Trophoblast cell (in vitro differentiated cells and primary cell): ENCODE data around the gene VWA5B1.
"Not testable (repeated sequence)": the region's sequence is repeated elsewhere in the genome, so short reads cannot be mapped to it uniquely, and the experiment has no call there.

Experiments
- DNase-seq, 2 donors: peaks; one replicate each; pipeline ENCODE4 v3.0.0-alpha.2; 2016
- H2AFZ ChIP-seq: 2 replicates; pipeline ENCODE4 v1.6.1; 2013; ENCODE audit warnings: low read length, moderate library complexity, mild to moderate bottlenecking; ENCODE audit not compliant: insufficient read depth, poor library complexity
- H2AK5ac ChIP-seq: 2 replicates; pipeline ENCODE4 v1.6.1; 2013; ENCODE audit warnings: mild to moderate bottlenecking, low read length
- H2BK120ac ChIP-seq: 2 replicates; pipeline ENCODE4 v1.6.1; 2013; ENCODE audit warnings: low read length, mild to moderate bottlenecking, moderate library complexity; ENCODE audit not compliant: insufficient read depth, poor library complexity
- H2BK12ac ChIP-seq: 2 replicates; pipeline ENCODE4 v1.6.1; 2013; ENCODE audit warnings: mild to moderate bottlenecking, low read length, moderate library complexity
- H2BK5ac ChIP-seq: 2 replicates; pipeline ENCODE4 v1.6.1; 2013; ENCODE audit warnings: low read length, low read depth, moderate library complexity, mild to moderate bottlenecking; ENCODE audit not compliant: poor library complexity
- H3K14ac ChIP-seq: 2 replicates; pipeline ENCODE4 v1.6.1; 2013; ENCODE audit warnings: mild to moderate bottlenecking, low read length
- H3K18ac ChIP-seq: 2 replicates; pipeline ENCODE4 v1.6.1; 2013; ENCODE audit warnings: mild to moderate bottlenecking, low read length
- H3K23ac ChIP-seq: 2 replicates; pipeline ENCODE4 v1.6.1; 2013; ENCODE audit warnings: low read length
- H3K27ac ChIP-seq: 2 replicates; pipeline ENCODE4 v1.5.1; 2013; ENCODE audit warnings: low read depth, mild to moderate bottlenecking, inconsistent platforms, low read length, moderate library complexity
- H3K27me3 ChIP-seq: 2 replicates; pipeline ENCODE4 v1.6.1; 2013; ENCODE audit warnings: inconsistent platforms, mild to moderate bottlenecking, low read length, moderate library complexity; ENCODE audit not compliant: insufficient read depth
- H3K36me3 ChIP-seq, 2 experiments: 1 replicate in 1 of 2; 2 replicates in 1 of 2; pipeline ENCODE4 v1.6.1; 2013; ENCODE audit warnings: low read length in 2 of 2, mild to moderate bottlenecking in 2 of 2, moderate library complexity in 1 of 2; ENCODE audit not compliant: insufficient read depth in 2 of 2, control insufficient read depth in 1 of 2
- H3K4ac ChIP-seq: 2 replicates; pipeline ENCODE4 v1.6.1; 2013; ENCODE audit warnings: low read depth, mild to moderate bottlenecking, low read length, moderate library complexity
- H3K4me1 ChIP-seq, 2 experiments: 1 replicate in 1 of 2; 2 replicates in 1 of 2; pipeline ENCODE4 v1.6.1; 2013; ENCODE audit warnings: low read length in 2 of 2, mild to moderate bottlenecking in 2 of 2, moderate library complexity in 1 of 2; ENCODE audit not compliant: insufficient read depth in 2 of 2, control insufficient read depth in 1 of 2
- H3K4me2 ChIP-seq: 2 replicates; pipeline ENCODE4 v1.6.1; 2013; ENCODE audit warnings: inconsistent platforms, mild to moderate bottlenecking, low read length, moderate library complexity
- H3K4me3 ChIP-seq: 2 replicates; pipeline ENCODE4 v1.5.1; 2013; ENCODE audit warnings: mild to moderate bottlenecking, low read depth, low read length, inconsistent platforms
- H3K79me1 ChIP-seq: one replicate; pipeline ENCODE4 v1.6.1; 2013; ENCODE audit warnings: low read length
- H3K79me2 ChIP-seq: 2 replicates; pipeline ENCODE4 v1.6.1; 2013; ENCODE audit warnings: low read length, mild to moderate bottlenecking; ENCODE audit not compliant: control insufficient read depth, insufficient read depth, poor library complexity
- H3K9ac ChIP-seq: 2 replicates; pipeline ENCODE4 v1.6.1; 2013; ENCODE audit warnings: mild to moderate bottlenecking, low read length
- H3K9me3 ChIP-seq: 2 replicates; pipeline ENCODE4 v1.6.1; 2013; ENCODE audit warnings: low read depth, mild to moderate bottlenecking, control low read depth, inconsistent platforms, low read length; ENCODE audit not compliant: insufficient read depth
- H4K12ac ChIP-seq: 2 replicates; pipeline ENCODE4 v1.6.1; 2013; ENCODE audit warnings: low read depth, mild to moderate bottlenecking, low read length, moderate library complexity
- H4K8ac ChIP-seq: 2 replicates; pipeline ENCODE4 v1.6.1; 2013; ENCODE audit warnings: low read depth, mild to moderate bottlenecking, low read length, moderate library complexity
- H4K91ac ChIP-seq: one replicate; pipeline ENCODE4 v1.6.1; 2013; ENCODE audit warnings: low read depth, mild to moderate bottlenecking, low read length, moderate library complexity
- WGBS: extraction: QIAGEN DNeasy Blood & Tissue Kit; methylation state at CpG from one replicate; pipeline ENCODE4 v1.1.7; 2013; ENCODE audit warnings: missing lambda C conversion rate; ENCODE audit not compliant: insufficient read length, insufficient coverage; ENCODE audit errors: extremely low coverage; 5-methylcytosine and 5-hydroxymethylcytosine counted together

Gene VWA5B1

DNA sequence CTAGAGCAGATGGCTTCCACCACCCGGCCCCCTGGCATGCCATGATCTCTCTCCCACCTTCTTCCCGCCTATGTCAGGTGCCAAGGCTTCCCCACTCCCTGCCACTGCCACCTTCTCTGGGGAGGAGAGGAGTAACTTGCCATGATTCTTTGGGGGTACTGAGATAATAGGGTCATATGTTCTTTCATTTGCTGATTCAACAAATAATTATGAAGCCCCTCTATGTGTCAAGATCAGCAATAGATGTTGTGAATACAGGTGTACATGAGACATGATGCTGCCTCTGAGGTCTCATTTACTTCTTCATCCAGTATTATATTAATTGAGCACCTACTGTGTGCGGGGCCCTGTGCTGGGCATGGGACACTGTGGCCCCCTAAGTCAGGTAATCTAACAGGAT, 6.0 kb upstream of the VWA5B1 start:
- Histone ChIP-seq H3K36me3 (no peaks in the 10 kb centered on the region), H2BK5ac (no peak overlapping the region), H4K91ac (no peak overlapping the region), H3K14ac (no peak overlapping the region), H3K4me2 (no peak overlapping the region), H3K27ac (no peak overlapping the region), H3K4me3 (no peak overlapping the region), H3K79me1 (no peaks in the 10 kb centered on the region), H2BK120ac (no peak overlapping the region), H3K4me1 (peaks cover 0 to 2% of the 10 kb centered on the region in 2 experiments), H3K79me2 (no peaks in the 10 kb centered on the region), H2AFZ (no peak overlapping the region), H4K8ac (no peak overlapping the region), H2BK12ac (no peak overlapping the region), H3K27me3 (no peaks in the 10 kb centered on the region), H3K4ac (no peak overlapping the region), H2AK5ac (no peak overlapping the region), H3K9me3 (peaks cover 6% of the 10 kb centered on the region), H3K9ac (no peak overlapping the region), H4K12ac (no peak overlapping the region), H3K23ac (no peak overlapping the region), H3K18ac (no peak overlapping the region)
- no peak for DNase-seq
- WGBS: no CpG with 5 or more reads among the region's 3 CpGs

DNA sequence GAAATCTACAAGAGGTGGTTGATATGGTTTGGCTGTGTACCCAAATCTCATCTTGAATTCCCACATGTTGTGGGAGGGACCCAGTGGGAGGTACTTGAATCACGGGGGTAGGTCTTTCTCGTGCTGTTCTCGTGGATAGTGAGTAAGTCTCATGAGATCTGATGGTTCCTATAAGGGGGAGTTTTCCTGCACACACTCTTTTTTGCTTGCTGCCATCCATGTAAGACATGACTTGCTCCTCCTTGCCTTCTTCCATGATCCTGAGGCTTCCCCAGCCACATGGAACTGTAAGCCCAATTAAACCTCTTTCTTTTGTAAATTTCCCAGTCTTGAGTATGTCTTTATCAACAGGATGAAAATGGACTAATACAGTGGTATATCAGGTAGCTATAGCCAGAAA, 5.2 kb upstream of the VWA5B1 start:
- Histone ChIP-seq H3K9ac (no peak overlapping the region), H3K4me3 (no peak overlapping the region), H2AFZ (no peak overlapping the region), H3K79me1 (no peaks in the 10 kb centered on the region), H3K79me2 (no peaks in the 10 kb centered on the region), H2BK120ac (no peak overlapping the region), H3K4me2 (no peak overlapping the region), H4K8ac (no peak overlapping the region), H3K14ac (no peak overlapping the region), H3K27me3 (no peaks in the 10 kb centered on the region), H3K18ac (no peak overlapping the region), H3K23ac (no peak overlapping the region), H3K4ac (no peak overlapping the region), H2BK5ac (no peak overlapping the region), H4K12ac (no peak overlapping the region), H2BK12ac (no peak overlapping the region), H3K9me3 (peaks cover 6% of the 10 kb centered on the region), H2AK5ac (no peak overlapping the region), H3K36me3 (no peaks in the 10 kb centered on the region), H3K4me1 (peaks cover 3 to 4% of the 10 kb centered on the region in 2 experiments), H3K27ac (no peak overlapping the region), H4K91ac (no peak overlapping the region)
- no peak for DNase-seq
- no CpG with 5 or more reads among the region's 3 CpGs for WGBS

DNA sequence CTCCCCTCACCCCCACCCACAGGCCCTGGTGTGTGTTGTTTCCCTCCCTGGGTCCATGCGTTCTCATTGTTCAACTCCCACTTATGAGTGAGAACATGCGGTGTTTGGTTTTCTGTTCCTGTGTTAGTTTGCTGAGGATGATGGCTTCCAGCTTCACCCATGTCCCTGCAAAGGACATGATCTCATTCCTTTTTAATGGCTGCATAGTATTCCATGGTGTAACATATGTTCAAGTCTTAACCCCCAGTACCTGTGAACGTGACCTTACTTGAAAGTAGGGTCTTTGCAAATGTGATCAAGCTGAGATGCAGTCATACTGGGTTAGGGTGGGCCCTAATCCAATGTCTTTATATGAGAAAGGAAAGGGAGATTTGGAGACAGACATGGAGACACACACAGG, 3.0 kb upstream of the VWA5B1 start:
- not testable (repeated sequence) for DNase-seq, H2AFZ ChIP-seq, H2BK120ac ChIP-seq, H3K27ac ChIP-seq, H3K4me1 ChIP-seq, H4K91ac ChIP-seq, H3K18ac ChIP-seq, H3K36me3 ChIP-seq, H3K27me3 ChIP-seq, H4K8ac ChIP-seq, H3K4me3 ChIP-seq, H3K14ac ChIP-seq, H3K9ac ChIP-seq, H3K4ac ChIP-seq, H3K79me1 ChIP-seq, H3K23ac ChIP-seq, H2BK5ac ChIP-seq, H4K12ac ChIP-seq, H2BK12ac ChIP-seq, H3K79me2 ChIP-seq, H2AK5ac ChIP-seq, H3K4me2 ChIP-seq
- H3K9me3 ChIP-seq: peaks cover 12% of the 10 kb centered on the region
- whole genome bisulfite sequencing: no CpG with 5 or more reads among the region's 3 CpGs

DNA sequence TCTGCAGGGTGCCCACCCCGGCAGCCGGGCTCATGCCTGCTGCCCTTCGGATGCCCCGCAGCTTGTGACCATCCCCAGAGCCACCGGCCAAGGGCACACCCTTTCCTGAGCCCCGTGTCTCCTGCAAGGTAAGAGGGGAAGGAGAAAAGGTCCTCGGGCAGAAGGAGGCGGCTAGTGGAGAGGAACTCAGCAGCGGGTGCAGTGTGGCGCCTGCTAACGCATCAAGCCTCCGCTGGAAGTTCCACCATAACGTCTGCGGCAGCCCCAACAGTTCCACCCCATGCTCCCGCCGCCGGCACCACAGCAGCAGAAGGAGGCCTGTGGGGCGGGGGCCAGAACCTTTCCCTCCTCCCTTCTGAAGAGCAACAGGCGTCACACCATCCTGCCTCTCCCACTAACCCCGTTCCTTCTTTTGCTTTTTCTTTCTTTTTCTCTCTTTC, 990 bp downstream of the VWA5B1 start:
- Histone ChIP-seq H3K4ac (no peak overlapping the region), H2AFZ (no peak overlapping the region), H2BK5ac (no peak overlapping the region), H3K18ac (no peak overlapping the region), H4K91ac (no peak overlapping the region), H3K23ac (no peak overlapping the region), H3K36me3 (no peaks in the 10 kb centered on the region), H4K12ac (no peak overlapping the region), H3K9ac (no peak overlapping the region), H3K14ac (no peak overlapping the region), H3K9me3 (peaks cover 6% of the 10 kb centered on the region), H3K4me3 (no peak overlapping the region), H2BK120ac (no peak overlapping the region), H3K27ac (no peak overlapping the region), H2AK5ac (no peak overlapping the region), H3K4me2 (no peak overlapping the region), H3K27me3 (peaks cover 4% of the 10 kb centered on the region), H3K79me2 (no peaks in the 10 kb centered on the region), H4K8ac (no peak overlapping the region), H3K4me1 (peaks cover 5 to 7% of the 10 kb centered on the region in 2 experiments), H3K79me1 (no peaks in the 10 kb centered on the region), H2BK12ac (no peak overlapping the region)
- WGBS: no CpG with 5 or more reads among the region's 20 CpGs
- DNase-seq: no peak
